ENCODE measurements around the gene ANKH.

Gene ANKH

DNA sequence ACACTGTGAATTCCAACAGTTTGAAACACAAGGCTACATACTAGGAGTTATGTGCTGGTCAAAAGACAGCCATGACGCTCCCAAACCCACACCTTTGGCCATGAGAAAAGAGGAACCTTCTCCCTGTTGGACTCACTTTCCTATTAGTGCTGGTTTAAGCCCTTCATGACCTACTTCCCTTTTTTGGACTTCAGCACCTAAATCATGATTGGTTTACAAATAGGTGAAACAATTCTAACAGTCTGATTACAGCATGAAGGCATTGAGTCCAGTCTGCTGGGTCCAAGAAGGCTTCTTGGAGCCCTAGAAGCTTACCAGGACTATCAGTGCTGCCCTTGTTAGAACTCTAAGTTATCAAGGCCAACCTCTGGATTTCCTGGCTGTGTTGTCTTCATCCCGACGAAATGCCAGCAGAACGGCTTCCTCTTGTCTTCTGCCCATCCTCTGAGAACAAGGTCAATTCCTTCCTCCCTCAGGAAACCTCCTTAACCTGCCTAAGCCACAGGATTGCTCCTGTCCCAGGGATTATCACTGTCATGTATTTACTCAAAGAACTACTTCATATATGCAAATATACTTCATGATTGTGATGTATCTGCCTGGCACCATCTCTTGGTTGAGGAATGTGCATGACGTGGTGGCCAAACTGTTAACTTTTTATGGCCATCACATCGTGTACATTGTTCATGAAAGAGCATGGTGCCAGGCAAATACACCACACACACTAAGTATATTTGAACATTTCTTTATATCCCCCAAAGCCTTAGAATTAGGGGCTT, 83.6 kb downstream of the ANKH start:
- no peak for DNase-seq

DNA sequence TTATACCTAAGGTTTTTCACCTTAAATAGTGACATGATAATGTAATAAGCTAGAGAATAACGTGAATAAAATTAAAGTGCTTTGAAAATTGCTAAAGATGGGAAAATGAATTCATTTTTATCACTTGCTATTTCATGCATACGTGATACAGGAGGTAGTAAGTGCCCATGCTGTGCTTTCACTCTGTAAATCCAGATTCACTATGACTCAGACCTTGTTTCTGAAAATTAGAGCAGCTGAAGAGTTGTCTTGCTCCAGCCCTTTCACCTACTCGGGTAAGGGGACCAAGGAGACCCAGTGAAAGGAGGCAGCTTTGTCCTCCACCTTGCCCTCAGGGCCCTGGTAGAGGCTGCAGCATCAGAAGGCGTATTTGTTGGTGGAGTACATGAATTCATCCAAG, 87.9 kb downstream of the ANKH start:
- DNase-seq: no peak

DNA sequence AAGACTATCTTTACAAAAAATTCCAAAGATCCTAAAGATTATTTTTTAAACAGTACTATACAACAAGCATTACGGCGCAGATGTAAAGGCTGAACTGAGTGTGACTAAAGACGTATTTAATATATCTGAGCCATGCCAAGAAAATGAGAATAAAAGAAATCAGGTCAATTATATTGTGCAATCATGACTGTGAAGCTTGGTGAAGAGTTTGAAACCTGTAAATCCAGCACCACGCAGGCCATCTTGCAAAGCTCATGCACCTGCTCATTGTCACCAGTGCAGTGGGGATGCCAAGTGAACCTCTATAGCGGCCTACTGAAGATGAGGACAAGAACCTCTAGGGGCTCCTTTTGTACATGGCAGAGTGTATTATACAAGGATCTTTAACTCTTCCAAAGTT, 89.0 kb downstream of the ANKH start:
- DNase-seq: no peak

GRCh38 chr5:14781106-14781505, 90.5 kb downstream of the ANKH start:
- DNase-seq: no peak

GRCh38 chr5:14779975-14780374, 91.6 kb downstream of the ANKH start:
- no peak for DNase-seq

- no peak for DNase-seq
Measured at GRCh38 chr5:14778792-14779070, 92.8 kb downstream of the ANKH start.

- no peak for DNase-seq
Measured at GRCh38 chr5:14777932-14778791, 93.4 kb downstream of the ANKH start.

DNA sequence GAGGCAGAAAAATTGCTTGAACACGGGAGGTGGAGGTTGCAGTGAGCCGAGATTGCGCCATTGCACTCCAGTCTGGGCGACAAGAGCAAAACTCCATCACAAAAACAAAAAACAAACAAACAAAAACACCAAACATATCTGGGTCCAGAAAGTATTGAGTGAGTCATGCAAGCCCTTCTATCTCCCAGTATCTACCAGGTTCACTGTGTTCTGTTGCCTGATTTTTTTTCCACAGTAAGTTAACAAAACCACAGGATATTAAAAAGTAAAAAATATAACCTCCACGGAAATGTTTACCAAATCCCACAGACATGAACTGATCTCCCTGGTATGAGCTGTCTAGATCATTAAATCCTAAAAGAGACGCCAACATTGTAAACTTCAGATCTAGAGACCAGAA, 94.4 kb downstream of the ANKH start:
- DNase-seq: no peak

- DNase-seq: no peak
Measured at GRCh38 chr5:14776602-14777001, 95.0 kb downstream of the ANKH start.

DNA sequence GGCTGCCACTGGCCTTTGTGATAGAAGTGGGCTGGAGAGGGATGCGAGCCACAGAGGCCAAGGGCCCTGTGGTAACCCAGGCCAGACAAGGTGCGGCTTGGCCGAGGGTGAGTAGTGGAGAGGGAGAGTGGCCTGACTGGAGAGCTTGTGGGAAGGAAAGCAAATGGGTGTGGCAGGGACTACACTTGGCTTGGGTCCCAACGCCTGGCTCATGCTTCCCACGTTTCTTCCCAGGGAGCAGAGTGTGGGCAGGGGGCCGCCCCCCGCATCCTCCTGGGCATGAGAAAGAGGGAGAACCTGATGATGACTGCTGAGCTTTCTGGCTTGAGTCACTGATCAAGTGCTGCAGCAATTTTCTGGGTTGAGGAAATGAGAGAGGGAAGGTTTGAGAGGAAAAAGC, 95.7 kb downstream of the ANKH start:
- no peak for DNase-seq

GRCh38 chr5:14773588-14773987, 98.0 kb downstream of the ANKH start:
- DNase-seq: no peak

DNA sequence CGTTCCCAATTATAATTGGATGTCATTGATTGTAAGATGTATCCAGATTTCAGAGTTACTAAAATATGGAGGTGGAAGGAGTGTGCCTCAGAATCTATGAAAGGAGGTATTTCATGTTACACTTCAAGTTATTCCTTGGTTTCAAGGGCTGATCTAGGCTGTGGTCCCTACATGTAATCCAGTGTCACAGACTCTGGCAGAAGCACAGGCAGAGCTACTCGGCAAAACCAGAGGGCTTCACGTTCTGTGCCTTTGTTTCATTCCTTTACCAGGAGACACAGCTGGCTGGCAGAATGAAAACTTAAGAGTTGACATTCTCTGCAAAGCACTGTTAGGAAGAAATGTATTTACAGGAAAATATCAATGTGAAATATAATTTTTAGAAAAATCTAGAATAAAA, 99.6 kb downstream of the ANKH start:
- no peak for DNase-seq

GRCh38 chr5:14771189-14771588, 100.4 kb downstream of the ANKH start:
- no peak for DNase-seq

DNA sequence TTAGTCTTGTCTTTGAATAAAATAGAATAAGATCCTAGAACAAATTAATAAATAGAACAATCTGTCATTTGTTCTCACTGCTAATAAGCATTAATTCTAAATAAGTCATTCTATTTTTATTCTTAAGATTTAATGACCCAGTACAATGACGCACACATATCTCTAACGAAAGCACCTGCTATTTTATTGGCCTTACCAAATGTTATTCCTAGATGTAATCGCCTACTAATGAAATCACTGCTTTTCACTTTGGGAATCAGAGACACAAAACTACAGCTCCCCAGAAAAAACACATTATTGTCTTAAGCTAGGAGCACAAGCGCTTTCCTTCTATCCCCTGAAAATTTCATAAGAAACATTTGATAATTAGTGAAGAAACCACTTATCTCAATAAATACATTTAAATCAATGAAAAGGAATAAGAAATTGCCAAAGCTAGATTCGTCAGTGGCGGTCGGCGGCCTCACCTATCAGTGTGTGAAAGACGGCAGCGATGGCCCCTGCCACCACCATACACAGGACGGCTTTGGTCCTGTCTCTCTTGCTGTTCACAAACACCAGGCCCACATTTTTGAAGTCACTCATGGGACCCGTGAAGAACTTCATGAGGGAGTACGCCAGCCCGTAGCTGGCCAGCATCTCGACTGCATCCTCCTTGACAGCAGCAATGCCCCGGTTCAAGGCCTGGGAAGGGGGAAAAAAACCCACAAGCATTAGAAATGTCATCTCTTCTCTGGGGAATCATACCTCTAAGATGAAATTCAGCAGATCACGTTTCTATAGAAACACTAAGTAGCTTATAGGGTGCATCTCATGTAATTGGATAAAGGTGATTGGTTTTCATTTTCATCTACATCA, 102.8 kb downstream of the ANKH start:
- DNase-seq: no peak

DNA sequence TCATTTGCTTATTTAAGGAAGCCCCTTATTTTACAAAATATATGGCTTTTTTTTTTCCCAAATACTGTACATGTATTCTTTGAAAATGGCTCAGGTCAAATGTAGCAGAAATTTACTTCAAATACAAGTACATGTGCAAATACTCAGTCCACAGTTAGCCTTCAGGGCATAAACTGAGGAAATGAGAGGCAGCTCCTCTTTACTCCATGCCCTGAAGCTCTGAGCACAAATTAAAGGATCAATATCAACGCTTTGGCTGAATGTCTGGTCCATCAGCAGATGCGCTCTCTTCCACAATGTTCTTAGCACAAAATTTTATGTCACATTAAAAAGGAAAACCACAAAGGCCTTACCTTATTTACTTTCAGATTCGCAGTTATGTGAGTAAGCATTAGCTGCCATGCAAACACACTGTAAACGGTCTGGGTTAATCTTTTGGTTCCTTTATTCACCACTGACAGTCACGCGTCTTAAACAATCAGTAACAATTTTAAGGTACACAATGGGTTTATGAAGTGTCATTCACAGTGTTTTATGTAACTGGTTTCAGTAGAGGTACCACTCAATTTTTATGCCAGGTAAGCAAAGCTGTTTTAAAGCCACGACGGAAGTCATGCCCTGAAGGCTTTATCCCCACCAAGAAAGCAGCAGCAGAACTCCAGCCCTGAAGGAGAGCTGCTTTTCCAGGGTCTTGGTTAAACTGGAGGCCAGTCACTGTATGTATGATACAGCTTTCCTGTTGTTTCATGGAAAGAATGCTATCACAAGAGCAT, 103.7 kb downstream of the ANKH start:
- no peak for DNase-seq

GRCh38 chr5:14767053-14767452, 104.5 kb downstream of the ANKH start:
- DNase-seq: no peak

- DNase-seq: no peak
Measured at GRCh38 chr5:14766584-14766983, 105.0 kb downstream of the ANKH start.

DNA sequence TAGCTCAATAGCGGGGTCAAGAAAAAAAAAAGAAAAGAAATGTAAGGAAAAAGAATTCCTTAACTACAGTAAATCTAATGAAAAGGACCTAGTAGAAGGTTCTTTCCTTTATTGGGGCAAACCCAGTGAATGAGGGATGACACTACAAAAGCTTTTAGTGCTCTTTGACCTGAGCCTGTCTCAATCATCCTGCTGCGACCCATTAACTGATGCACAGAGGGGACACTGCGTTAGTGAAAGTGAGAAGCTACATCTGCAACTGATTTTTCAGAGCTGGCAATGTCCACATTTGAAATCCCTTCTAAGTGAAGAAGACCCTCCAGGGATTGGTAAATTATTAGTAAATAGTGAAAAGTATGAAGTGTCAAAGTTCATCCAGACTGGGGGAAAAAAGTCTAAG, 106.0 kb downstream of the ANKH start:
- no peak for DNase-seq

DNA sequence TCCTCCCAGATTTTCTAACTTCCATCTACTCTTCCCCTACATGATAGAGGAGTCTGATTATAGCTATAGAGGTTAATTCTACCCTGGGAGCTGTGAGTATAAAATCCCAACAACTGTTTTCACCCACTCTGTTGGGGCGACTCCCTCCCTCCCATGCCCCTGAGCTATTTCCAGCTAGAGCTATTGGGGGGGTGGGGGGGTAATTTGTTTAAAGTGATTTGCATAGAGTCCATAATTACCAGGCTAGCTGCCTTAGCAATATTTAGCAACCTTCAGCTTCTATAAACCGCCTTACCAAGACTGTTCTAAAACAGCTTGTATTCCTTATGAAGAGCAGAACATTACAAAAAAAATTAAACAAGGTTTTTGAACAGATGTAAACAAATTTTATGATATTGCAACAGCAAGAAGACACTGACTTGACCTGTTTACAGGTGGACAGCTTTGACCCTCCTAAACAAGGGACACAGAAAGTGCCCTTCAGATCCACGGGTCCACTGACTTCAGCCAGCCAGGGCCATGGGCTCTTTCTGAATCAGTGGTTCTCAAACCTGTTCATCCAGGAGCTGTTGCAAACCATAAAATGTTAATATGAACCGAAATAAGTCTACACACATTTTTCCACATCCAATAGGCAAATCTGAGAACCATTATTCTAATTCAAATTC, 108.9 kb downstream of the ANKH start:
- no peak for DNase-seq

DNA sequence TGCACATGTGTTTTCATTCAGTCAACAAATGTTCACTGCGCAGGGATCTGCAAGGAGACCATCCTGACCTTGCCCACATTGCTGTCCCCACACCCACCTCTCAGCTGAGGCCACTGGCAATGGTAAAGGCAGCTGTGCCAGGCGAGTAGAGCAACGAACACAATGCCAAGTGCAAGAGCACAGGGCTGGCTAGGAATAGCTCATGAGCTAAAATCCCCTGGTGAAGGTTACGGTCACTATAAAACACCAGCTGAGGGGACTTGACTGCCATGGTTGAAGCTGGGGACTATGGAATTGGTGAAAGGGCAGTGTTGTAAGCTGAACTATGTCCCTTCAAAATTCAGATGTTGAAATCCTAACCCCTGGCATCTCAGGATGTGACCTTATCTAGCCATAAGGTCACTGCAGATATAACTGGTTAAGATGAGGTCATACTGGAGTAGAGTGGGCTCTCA, 111.0 kb downstream of the ANKH start:
- DNase-seq: no peak

- DNase-seq: no peak
Measured at GRCh38 chr5:14759744-14760547, 111.6 kb downstream of the ANKH start.

Data from activated T-cell treated with anti-CD3 and anti-CD28 coated beads, Interleukin-2, amount 50 U/mL, for 1 hour (primary cell).